Measurements from ENCODE around the gene ADGRV1. TPM values are rescaled to one million over a fixed set of nuclear protein-coding genes. Genes with fewer than 3 reads are reported as not detected.

Gene ADGRV1
- total RNA-seq, 2 donors from 2014 or later: 97.6 to 117 TPM

- H3K4me1 Mint-ChIP-seq: no peaks in the 10 kb centered on the region
- WGBS, 2 experiments (ENCODE audit: insufficient coverage in 1 of 2, insufficient read length in 1 of 2): 100% methylated on average over 1 of the region's 1 CpG; no CpG with 5 or more reads in 1 of the 2 experiments
- Histone ChIP-seq H3K27me3 (ENCODE audit: control insufficient read depth, insufficient read depth, low read length, poor library complexity, severe bottlenecking) (no peaks in the 10 kb centered on the region), H3K9me3 (ENCODE audit: control insufficient read depth, low read length) (no peaks in the 10 kb centered on the region), H3K4me1 (ENCODE audit: control insufficient read depth, insufficient read depth, low read length) (no peaks in the 10 kb centered on the region), H3K9ac (ENCODE audit: extremely low read depth, low read length, poor library complexity, severe bottlenecking) (no peak overlapping the region), H3K4me3 (ENCODE audit: low read length) (no peak overlapping the region), H3K27ac (ENCODE audit: low read depth, low read length) (no peak overlapping the region), H3K36me3 (ENCODE audit: control insufficient read depth, insufficient read depth, low read length) (peaks cover 7% of the 10 kb centered on the region)
- H3K27ac Mint-ChIP-seq: no peak overlapping the region
- H3K27me3 Mint-ChIP-seq (ENCODE audit: insufficient read depth): no peaks in the 10 kb centered on the region
- no peak for DNase-seq
- no peak for TF ChIP-seq CTCF (conservative IDR thresholded peaks at IDR 0.05)
- no peaks in the 10 kb centered on the region for H3K9me3 Mint-ChIP-seq
- peaks cover 9% of the 10 kb centered on the region for H3K36me3 Mint-ChIP-seq (ENCODE audit: low read depth)
- H3K4me3 Mint-ChIP-seq: no peak overlapping the region
Measured at GRCh38 chr5:90636948-90637347, 78.4 kb downstream of the ADGRV1 start.

DNA sequence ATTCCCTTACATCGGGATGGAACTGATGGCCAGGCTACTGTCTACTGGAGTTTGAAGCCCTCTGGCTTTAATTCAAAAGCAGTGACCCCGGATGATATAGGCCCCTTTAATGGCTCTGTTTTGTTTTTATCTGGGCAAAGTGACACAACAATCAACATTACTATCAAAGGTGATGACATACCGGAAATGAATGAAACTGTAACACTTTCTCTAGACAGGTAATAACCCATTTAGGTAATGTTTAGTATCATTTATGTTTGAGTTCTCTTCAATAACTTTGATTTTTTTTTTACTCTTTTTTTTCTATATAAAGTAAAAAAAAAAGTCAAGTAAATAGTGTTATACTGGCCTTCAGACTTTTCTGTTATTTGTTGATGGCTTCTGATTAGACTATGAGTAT, 79.1 kb downstream of the ADGRV1 start:
- no peaks in the 10 kb centered on the region for H3K9me3 ChIP-seq (ENCODE audit: control insufficient read depth, low read length)
- no peak overlapping the region for H3K27ac ChIP-seq (ENCODE audit: low read depth, low read length)
- no peak overlapping the region for H3K4me3 ChIP-seq (ENCODE audit: low read length)
- Mint-ChIP-seq H3K4me3 (no peak overlapping the region), H3K27ac (no peak overlapping the region), H3K9me3 (no peaks in the 10 kb centered on the region), H3K4me1 (no peaks in the 10 kb centered on the region), H3K27me3 (ENCODE audit: insufficient read depth) (no peaks in the 10 kb centered on the region), H3K36me3 (ENCODE audit: low read depth) (peaks cover 12% of the 10 kb centered on the region)
- no peak for TF ChIP-seq CTCF (conservative IDR thresholded peaks at IDR 0.05)
- no peaks in the 10 kb centered on the region for H3K4me1 ChIP-seq (ENCODE audit: control insufficient read depth, insufficient read depth, low read length)
- 91 to 100% methylated on average over 1 to 3 of the region's 3 CpGs for WGBS, 2 experiments (ENCODE audit: insufficient coverage in 1 of 2, insufficient read length in 1 of 2)
- H3K27me3 ChIP-seq (ENCODE audit: control insufficient read depth, insufficient read depth, low read length, poor library complexity, severe bottlenecking): no peaks in the 10 kb centered on the region
- peaks cover 10% of the 10 kb centered on the region for H3K36me3 ChIP-seq (ENCODE audit: control insufficient read depth, insufficient read depth, low read length)
- no peak for DNase-seq
- no peak overlapping the region for H3K9ac ChIP-seq (ENCODE audit: extremely low read depth, low read length, poor library complexity, severe bottlenecking)

GRCh38 chr5:90638878-90639277, 80.3 kb downstream of the ADGRV1 start:
- no peaks in the 10 kb centered on the region for H3K9me3 Mint-ChIP-seq
- Histone ChIP-seq H3K9me3 (ENCODE audit: control insufficient read depth, low read length) (no peaks in the 10 kb centered on the region), H3K27ac (ENCODE audit: low read depth, low read length) (no peak overlapping the region), H3K27me3 (ENCODE audit: control insufficient read depth, insufficient read depth, low read length, poor library complexity, severe bottlenecking) (no peaks in the 10 kb centered on the region), H3K36me3 (ENCODE audit: control insufficient read depth, insufficient read depth, low read length) (peaks cover 14% of the 10 kb centered on the region), H3K4me1 (ENCODE audit: control insufficient read depth, insufficient read depth, low read length) (no peaks in the 10 kb centered on the region), H3K9ac (ENCODE audit: extremely low read depth, low read length, poor library complexity, severe bottlenecking) (no peak overlapping the region), H3K4me3 (ENCODE audit: low read length) (no peak overlapping the region)
- peak overlapping the region; percentile 52 for H3K27ac Mint-ChIP-seq
- H3K4me3 Mint-ChIP-seq: no peak overlapping the region
- 95 to 100% methylated on average over 2 to 6 of the region's 6 CpGs for WGBS, 2 experiments (ENCODE audit: insufficient coverage in 1 of 2, insufficient read length in 1 of 2)
- DNase-seq: no peak
- no peak for TF ChIP-seq CTCF (conservative IDR thresholded peaks at IDR 0.05)
- H3K36me3 Mint-ChIP-seq (ENCODE audit: low read depth): peaks cover 13% of the 10 kb centered on the region
- no peaks in the 10 kb centered on the region for H3K27me3 Mint-ChIP-seq (ENCODE audit: insufficient read depth)
- H3K4me1 Mint-ChIP-seq: no peaks in the 10 kb centered on the region

Measured in endodermal cell (in vitro differentiated cells).